Gastroesophageal sphincter (tissue), 3 donors: ENCODE results near the gene KLHL3.

Experiments
- CTCF ChIP-seq, 4 experiments: fragments of 200-600 bp in 2 of 4; fragments of 450-650 bp in 2 of 4; sonication (generic) in 1 of 4; IDR thresholded peaks; one replicate each; pipeline ENCODE4 v1.5.1; 2017 to 2019; ENCODE audit warnings: antibody characterized with exemption in 4 of 4, mild to moderate bottlenecking in 2 of 4, moderate library complexity in 2 of 4
- EP300 ChIP-seq: sonication (generic); formaldehyde crosslinking; IDR thresholded peaks from one replicate; pipeline ENCODE4 v1.6.1; 2017; ENCODE audit warnings: antibody characterized with exemption, mild to moderate bottlenecking
- POLR2A ChIP-seq, 2 donors: fragments of 450-650 bp; IDR thresholded peaks; one replicate each; pipeline ENCODE4 v1.6.1; 2017; ENCODE audit warnings: antibody characterized with exemption in 2 of 2, mild to moderate bottlenecking in 2 of 2, moderate library complexity in 1 of 2
- POLR2AphosphoS5 ChIP-seq: sonication (generic); formaldehyde crosslinking; IDR thresholded peaks from one replicate; pipeline ENCODE4 v1.6.1; 2017; ENCODE audit warnings: antibody characterized with exemption

GRCh38 chr5:137642091-137642490 lies 93.8 kb downstream of the KLHL3 start:
- TF ChIP-seq CTCF (IDR thresholded peaks at IDR 0.05) (no peak), POLR2AphosphoS5 (no peak), POLR2A (IDR thresholded peaks at IDR 0.05) (no peak), EP300 (no peak)
